OCI-LY3 (cell line): Measurements from ENCODE around the gene CYP2A13.
A peak's percentile ranks its signal among the peaks of the same experiment; 100 is the strongest.

Experiments
- H2AFZ ChIP-seq: fragments of 200-600, 300-600 bp; shearing (Covaris generic); 2 replicates; pipeline ENCODE4 v1.6.0; 2014; ENCODE audit warnings: antibody characterized with exemption, low read depth, low read length
- H3K27ac ChIP-seq: fragments of 200-600, 300-600 bp; sonication (generic); 2 replicates; pipeline ENCODE4 v1.5.1; 2014; ENCODE audit warnings: mild to moderate bottlenecking, low read length, moderate library complexity, mixed read lengths
- H3K27me3 ChIP-seq: fragments of 200-600, 300-600 bp; sonication (generic); 2 replicates; pipeline ENCODE4 v1.6.1; 2014; ENCODE audit warnings: low read depth, low read length, mixed read lengths
- H3K36me3 ChIP-seq: fragments of 200-600, 300-600 bp; sonication (generic); replicated peaks from 2 replicates; pipeline ENCODE3; 2014; ENCODE audit warnings: low read depth, low read length, mixed read lengths
- H3K4me1 ChIP-seq: fragments of 300-600, 200-600 bp; sonication (generic); 2 replicates; pipeline ENCODE4 v1.6.1; 2014; ENCODE audit warnings: low read length, mixed read lengths
- H3K4me2 ChIP-seq: fragments of 200-600, 300-600 bp; sonication (generic); 2 replicates; pipeline ENCODE4 v1.6.1; 2014; ENCODE audit warnings: low read length, mixed read lengths
- H3K4me3 ChIP-seq: fragments of 300-600, 200-600 bp; sonication (generic); 2 replicates; pipeline ENCODE4 v1.5.1; 2014; ENCODE audit warnings: antibody characterized with exemption, mild to moderate bottlenecking, low read length, moderate library complexity
- H3K79me2 ChIP-seq: fragments of 300-600, 200-600 bp; shearing (Covaris generic); 2 replicates; pipeline ENCODE4 v1.6.1; 2014; ENCODE audit warnings: mild to moderate bottlenecking, low read length, mixed read lengths
- H3K9ac ChIP-seq: fragments of 300-600, 200-600 bp; shearing (Covaris generic); 2 replicates; pipeline ENCODE4 v1.6.0; 2014; ENCODE audit warnings: mild to moderate bottlenecking, low read length, moderate library complexity
- H3K9me3 ChIP-seq: fragments of 200-600, 300-600 bp; shearing (Covaris generic); 2 replicates; pipeline ENCODE4 v1.6.1; 2014; ENCODE audit warnings: low read length, mixed read lengths; ENCODE audit not compliant: insufficient read depth
- H4K20me1 ChIP-seq: fragments of 200-600, 300-600 bp; sonication (generic); 2 replicates; pipeline ENCODE4 v1.6.1; 2016; ENCODE audit warnings: low read length, mixed read lengths; ENCODE audit not compliant: insufficient read depth
- EZH2phosphoT487 ChIP-seq: fragments of 200-600 bp; shearing (Covaris generic); IDR thresholded peaks from 2 replicates; pipeline ENCODE4 v1.6.1; 2018; ENCODE audit warnings: antibody characterized with exemption, mixed run types, low read depth
- TF ChIP-seq, protein P1 (sequence below): fragments of 200-600, 300-600 bp; sonication (generic); IDR thresholded peaks from 2 replicates; pipeline ENCODE4 v1.5.1; 2014; ENCODE audit warnings: antibody characterized with exemption, low read length, low read depth

Gene CYP2A13

GRCh38 chr19:41064974-41065569 lies 23.2 kb upstream of the CYP2A13 start:
- Histone ChIP-seq H3K27me3 (peaks cover 50% of the 10 kb centered on the region), H2AFZ (no peak overlapping the region), H3K4me2 (0 out of 2 replicates have a peak overlapping the region, but pooled peaks have one; percentile 18)

GRCh38 chr19:41076286-41076685 lies 12.0 kb upstream of the CYP2A13 start:
- H3K79me2 ChIP-seq = no peaks in the 10 kb centered on the region
- no peaks in the 10 kb centered on the region for H4K20me1 ChIP-seq
- H3K27ac ChIP-seq = no peak overlapping the region
- no peaks in the 10 kb centered on the region for H3K9me3 ChIP-seq
- no peak overlapping the region for H3K9ac ChIP-seq
- no peak overlapping the region for H3K4me3 ChIP-seq
- H2AFZ ChIP-seq = no peak overlapping the region
- no peaks in the 10 kb centered on the region for H3K4me1 ChIP-seq
- H3K4me2 ChIP-seq = no peak overlapping the region
- TF ChIP-seq, protein P1, sequence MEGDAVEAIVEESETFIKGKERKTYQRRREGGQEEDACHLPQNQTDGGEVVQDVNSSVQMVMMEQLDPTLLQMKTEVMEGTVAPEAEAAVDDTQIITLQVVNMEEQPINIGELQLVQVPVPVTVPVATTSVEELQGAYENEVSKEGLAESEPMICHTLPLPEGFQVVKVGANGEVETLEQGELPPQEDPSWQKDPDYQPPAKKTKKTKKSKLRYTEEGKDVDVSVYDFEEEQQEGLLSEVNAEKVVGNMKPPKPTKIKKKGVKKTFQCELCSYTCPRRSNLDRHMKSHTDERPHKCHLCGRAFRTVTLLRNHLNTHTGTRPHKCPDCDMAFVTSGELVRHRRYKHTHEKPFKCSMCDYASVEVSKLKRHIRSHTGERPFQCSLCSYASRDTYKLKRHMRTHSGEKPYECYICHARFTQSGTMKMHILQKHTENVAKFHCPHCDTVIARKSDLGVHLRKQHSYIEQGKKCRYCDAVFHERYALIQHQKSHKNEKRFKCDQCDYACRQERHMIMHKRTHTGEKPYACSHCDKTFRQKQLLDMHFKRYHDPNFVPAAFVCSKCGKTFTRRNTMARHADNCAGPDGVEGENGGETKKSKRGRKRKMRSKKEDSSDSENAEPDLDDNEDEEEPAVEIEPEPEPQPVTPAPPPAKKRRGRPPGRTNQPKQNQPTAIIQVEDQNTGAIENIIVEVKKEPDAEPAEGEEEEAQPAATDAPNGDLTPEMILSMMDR = no peak
- TF ChIP-seq EZH2phosphoT487 = no peak
- peaks cover 14% of the 10 kb centered on the region; the same call in 1 of the 2 replicates for H3K27me3 ChIP-seq
- H3K36me3 ChIP-seq = no peaks in the 10 kb centered on the region

More at GRCh38 chr19:41064974-41065569, 23.2 kb upstream of the CYP2A13 start:
- TF ChIP-seq, protein P1 = no peak
- TF ChIP-seq EZH2phosphoT487 = no peak
- Histone ChIP-seq H3K27ac (no peak overlapping the region), H3K4me1 (no peaks in the 10 kb centered on the region), H3K9me3 (no peaks in the 10 kb centered on the region), H3K4me3 (peak overlapping the region; percentile 20; the same call in 1 of the 2 replicates), H4K20me1 (no peaks in the 10 kb centered on the region), H3K79me2 (no peaks in the 10 kb centered on the region), H3K9ac (no peak overlapping the region), H3K36me3 (no peaks in the 10 kb centered on the region)

- H3K4me2 ChIP-seq = no peak overlapping the region
- no peak overlapping the region for H3K9ac ChIP-seq
- H3K9me3 ChIP-seq = no peaks in the 10 kb centered on the region
- no peak overlapping the region for H3K4me3 ChIP-seq
- no peaks in the 10 kb centered on the region for H3K79me2 ChIP-seq
- peaks cover 29% of the 10 kb centered on the region; the same call in 1 of the 2 replicates for H3K27me3 ChIP-seq
- no peaks in the 10 kb centered on the region for H3K4me1 ChIP-seq
- TF ChIP-seq, protein P1 = no peak
- no peak for TF ChIP-seq EZH2phosphoT487
- no peaks in the 10 kb centered on the region for H3K36me3 ChIP-seq
- no peak overlapping the region for H3K27ac ChIP-seq
- no peaks in the 10 kb centered on the region for H4K20me1 ChIP-seq
- no peak overlapping the region for H2AFZ ChIP-seq
These were observed 4.7 kb upstream of the CYP2A13 start for GRCh38 chr19:41083516-41083915.

GRCh38 chr19:41085748-41086415 lies 2.4 kb upstream of the CYP2A13 start:
- no peaks in the 10 kb centered on the region for H3K4me1 ChIP-seq

More at GRCh38 chr19:41085748-41086415, 2.4 kb upstream of the CYP2A13 start:
- Histone ChIP-seq H3K36me3 (no peaks in the 10 kb centered on the region), H4K20me1 (no peaks in the 10 kb centered on the region), H3K4me2 (no peak overlapping the region), H3K79me2 (no peaks in the 10 kb centered on the region), H3K27ac (no peak overlapping the region), H2AFZ (no peak overlapping the region), H3K4me3 (no peak overlapping the region), H3K9me3 (no peaks in the 10 kb centered on the region), H3K9ac (no peak overlapping the region), H3K27me3 (peaks cover 26% of the 10 kb centered on the region; the same call in 1 of the 2 replicates)
- TF ChIP-seq, protein P1 = no peak
- no peak for TF ChIP-seq EZH2phosphoT487
